Hepatocyte (in vitro differentiated cells): ENCODE data around the gene E2F1. TPM values are rescaled to one million over a fixed set of nuclear protein-coding genes. Genes with fewer than 3 reads are reported as not detected.
"Not testable (repeated sequence)": the region's sequence is repeated elsewhere in the genome, so short reads cannot be mapped to it uniquely, and the experiment has no call there.

ENCODE experiments used
- DNase-seq: peaks from one replicate; pipeline ENCODE4 v3.0.0-alpha.2; 2016; ENCODE audit warnings: low spot score
- H2AFZ ChIP-seq: fragments of 200-600 bp; sonication (generic); 2 replicates; pipeline ENCODE4 v1.6.0; 2016; ENCODE audit warnings: antibody characterized with exemption, mild to moderate bottlenecking
- H3K27ac ChIP-seq: fragments of 200-600 bp; sonication (generic); 2 replicates; pipeline ENCODE4 v1.5.1; 2016; ENCODE audit warnings: mild to moderate bottlenecking
- H3K27me3 ChIP-seq: fragments of 200-600 bp; sonication (generic); 2 replicates; pipeline ENCODE4 v1.6.1; 2016
- H3K36me3 ChIP-seq: fragments of 200-600 bp; sonication (generic); replicated peaks from 2 replicates; pipeline ENCODE4 v1.5.1; 2016; ENCODE audit warnings: low read depth; ENCODE audit not compliant: insufficient read depth
- H3K4me1 ChIP-seq: fragments of 200-600 bp; sonication (generic); 2 replicates; pipeline ENCODE4 v1.5.1; 2016; ENCODE audit warnings: mild to moderate bottlenecking, moderate library complexity; ENCODE audit not compliant: insufficient read depth
- H3K4me2 ChIP-seq: fragments of 200-600 bp; sonication (generic); 2 replicates; pipeline ENCODE4 v1.6.0; 2016
- H3K4me3 ChIP-seq: fragments of 200-600 bp; sonication (generic); 2 replicates; pipeline ENCODE4 v1.5.1; 2016; ENCODE audit warnings: mild to moderate bottlenecking
- H3K79me2 ChIP-seq: fragments of 200-600 bp; sonication (generic); 2 replicates; pipeline ENCODE4 v1.6.0; 2017; ENCODE audit warnings: mild to moderate bottlenecking
- H3K9me2 ChIP-seq: fragments of 200-600 bp; sonication (generic); replicated peaks from 2 replicates; pipeline ENCODE4 v1.6.0; 2017; ENCODE audit warnings: mild to moderate bottlenecking; ENCODE audit not compliant: insufficient read depth
- H3K9me3 ChIP-seq: fragments of 200-600 bp; sonication (generic); 2 replicates; pipeline ENCODE4 v1.5.1; 2016; ENCODE audit warnings: low read depth, mild to moderate bottlenecking
- H4K20me1 ChIP-seq: fragments of 200-600 bp; sonication (generic); 2 replicates; pipeline ENCODE4 v1.6.0; 2016; ENCODE audit warnings: mild to moderate bottlenecking; ENCODE audit not compliant: insufficient read depth, poor library complexity, severe bottlenecking
- EZH2 ChIP-seq: fragments of 200-600 bp; sonication (generic); IDR thresholded peaks from 2 replicates; pipeline ENCODE4 v1.6.1; 2016; ENCODE audit warnings: antibody characterized with exemption, mild to moderate bottlenecking, borderline replicate concordance
- EZH2phosphoT487 ChIP-seq: fragments of 200-600 bp; sonication (generic); IDR thresholded peaks from one replicate; pipeline ENCODE4 v1.6.1; 2018; ENCODE audit warnings: antibody characterized with exemption, mild to moderate bottlenecking, low read depth, moderate library complexity; ENCODE audit not compliant: unreplicated experiment, severe bottlenecking
- WGBS: methylation state at CpG from one replicate; pipeline ENCODE4 v1.1.6; 2016; ENCODE audit warnings: low lambda C conversion rate; ENCODE audit errors: missing lambda C conversion rate; 5-methylcytosine and 5-hydroxymethylcytosine counted together
- polyA plus RNA-seq: library from polyadenylated mRNA; unstranded; fragments of >200 nt; fragmentation: Nextera tagmentation; extraction: Ambion mirVana; gene quantifications from 2 replicates; pipeline ENCODE4 v1.2.1, GENCODE V29; 2016
- total RNA-seq: library from RNA; depleted of rRNA; stranded (reverse); fragments of >200 nt; gene quantifications from 2 replicates; pipeline ENCODE4 v1.2.3, GENCODE V29; 2014
- TF ChIP-seq, protein P1 (sequence below): fragments of 200-600 bp; sonication (generic); IDR thresholded peaks from 2 replicates; pipeline ENCODE4 v1.5.1; 2016; ENCODE audit warnings: antibody characterized with exemption, mild to moderate bottlenecking; ENCODE audit not compliant: poor library complexity

E2F1 gene
- total and polyA plus RNA-seq, 2 experiments from 2014 or later, result 9.1 to 11.8 TPM

DNA sequence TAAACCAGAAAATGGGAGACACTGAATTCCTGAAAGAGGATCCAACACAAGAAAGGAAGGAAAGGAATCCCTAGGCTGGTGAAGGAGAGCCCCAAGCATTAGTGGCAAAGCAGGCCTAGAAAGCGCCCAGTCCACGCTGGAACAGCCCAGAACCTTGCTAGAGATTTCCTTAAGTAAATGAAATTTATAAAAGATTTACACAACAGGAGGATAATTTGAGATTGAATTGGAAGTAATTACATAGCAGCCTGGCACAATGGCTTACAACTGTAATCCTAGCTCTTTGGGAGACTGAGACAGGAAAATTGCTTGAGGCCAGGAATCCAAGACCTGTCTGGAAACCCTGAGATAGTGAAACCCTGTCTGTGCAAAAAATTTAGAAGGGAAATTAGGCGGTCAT is 50.8 kb downstream of the E2F1 start:
- no peak overlapping the region for H3K4me2 ChIP-seq
- WGBS, result 75% methylated on average over 3 of the region's 3 CpGs
- H3K36me3 ChIP-seq, result no peaks in the 10 kb centered on the region
- no peaks in the 10 kb centered on the region for H3K4me1 ChIP-seq
- no peaks in the 10 kb centered on the region for H3K9me2 ChIP-seq
- no peaks in the 10 kb centered on the region for H3K27me3 ChIP-seq
- DNase-seq, result no peak
- H2AFZ ChIP-seq, result no peak overlapping the region
- no peaks in the 10 kb centered on the region for H3K9me3 ChIP-seq
- no peaks in the 10 kb centered on the region for H4K20me1 ChIP-seq
- H3K27ac ChIP-seq, result no peak overlapping the region
- no peaks in the 10 kb centered on the region for H3K79me2 ChIP-seq
- TF ChIP-seq, protein P1, sequence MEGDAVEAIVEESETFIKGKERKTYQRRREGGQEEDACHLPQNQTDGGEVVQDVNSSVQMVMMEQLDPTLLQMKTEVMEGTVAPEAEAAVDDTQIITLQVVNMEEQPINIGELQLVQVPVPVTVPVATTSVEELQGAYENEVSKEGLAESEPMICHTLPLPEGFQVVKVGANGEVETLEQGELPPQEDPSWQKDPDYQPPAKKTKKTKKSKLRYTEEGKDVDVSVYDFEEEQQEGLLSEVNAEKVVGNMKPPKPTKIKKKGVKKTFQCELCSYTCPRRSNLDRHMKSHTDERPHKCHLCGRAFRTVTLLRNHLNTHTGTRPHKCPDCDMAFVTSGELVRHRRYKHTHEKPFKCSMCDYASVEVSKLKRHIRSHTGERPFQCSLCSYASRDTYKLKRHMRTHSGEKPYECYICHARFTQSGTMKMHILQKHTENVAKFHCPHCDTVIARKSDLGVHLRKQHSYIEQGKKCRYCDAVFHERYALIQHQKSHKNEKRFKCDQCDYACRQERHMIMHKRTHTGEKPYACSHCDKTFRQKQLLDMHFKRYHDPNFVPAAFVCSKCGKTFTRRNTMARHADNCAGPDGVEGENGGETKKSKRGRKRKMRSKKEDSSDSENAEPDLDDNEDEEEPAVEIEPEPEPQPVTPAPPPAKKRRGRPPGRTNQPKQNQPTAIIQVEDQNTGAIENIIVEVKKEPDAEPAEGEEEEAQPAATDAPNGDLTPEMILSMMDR, result no peak
- TF ChIP-seq EZH2phosphoT487 (no peak), EZH2 (no peak)
- no peak overlapping the region for H3K4me3 ChIP-seq

GRCh38 chr20:33631910-33632309 is 54.3 kb downstream of the E2F1 start:
- DNase-seq, H3K36me3 ChIP-seq, H3K4me2 ChIP-seq, H3K9me2 ChIP-seq, H3K27me3 ChIP-seq, H3K4me1 ChIP-seq, H3K27ac ChIP-seq, H3K79me2 ChIP-seq, H3K4me3 ChIP-seq, H3K9me3 ChIP-seq, H4K20me1 ChIP-seq, H2AFZ ChIP-seq: not testable (repeated sequence)
- WGBS, result 87% methylated on average over 4 of the region's 4 CpGs

- Histone ChIP-seq H3K27ac (no peak overlapping the region), H3K79me2 (no peaks in the 10 kb centered on the region), H4K20me1 (no peaks in the 10 kb centered on the region), H3K36me3 (peaks cover 5% of the 10 kb centered on the region), H2AFZ (no peak overlapping the region), H3K4me3 (no peak overlapping the region), H3K9me2 (no peaks in the 10 kb centered on the region), H3K9me3 (no peaks in the 10 kb centered on the region), H3K27me3 (no peaks in the 10 kb centered on the region), H3K4me1 (no peaks in the 10 kb centered on the region), H3K4me2 (no peak overlapping the region)
- 86% methylated on average over 4 of the region's 4 CpGs for whole genome bisulfite sequencing
- no peak for DNase-seq
- TF ChIP-seq EZH2phosphoT487, result no peak
- TF ChIP-seq EZH2, result no peak
- TF ChIP-seq, protein P1, result no peak
Observed at GRCh38 chr20:33630507-33630906, 55.7 kb downstream of the E2F1 start.

DNA sequence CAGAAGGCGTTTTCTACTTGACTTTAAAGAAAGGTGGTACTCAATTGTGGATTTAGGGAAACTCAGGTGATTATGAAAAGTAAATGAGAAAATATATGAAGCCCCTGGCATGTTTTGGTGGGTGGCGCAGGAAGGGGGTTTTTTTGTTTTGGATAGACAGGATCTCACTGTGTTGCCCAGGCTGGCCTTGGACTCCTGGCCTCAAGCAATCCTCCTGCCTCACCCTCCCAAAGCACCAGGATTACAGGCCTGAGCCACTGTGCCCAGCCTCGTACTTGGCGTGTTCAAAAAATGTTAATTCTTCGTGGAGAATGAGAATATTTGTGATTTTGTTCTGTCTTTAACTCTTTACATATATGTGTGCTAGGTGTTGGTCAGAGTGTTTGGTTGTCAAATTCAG is 56.2 kb downstream of the E2F1 start:
- Histone ChIP-seq H3K9me2 (no peaks in the 10 kb centered on the region), H3K36me3 (peaks cover 5% of the 10 kb centered on the region), H3K79me2 (no peaks in the 10 kb centered on the region), H3K4me2 (no peak overlapping the region), H2AFZ (no peak overlapping the region), H3K27ac (no peak overlapping the region), H4K20me1 (no peaks in the 10 kb centered on the region), H3K4me3 (no peak overlapping the region), H3K4me1 (no peaks in the 10 kb centered on the region), H3K27me3 (no peaks in the 10 kb centered on the region), H3K9me3 (no peaks in the 10 kb centered on the region)
- no peak for DNase-seq
- 90% methylated on average over 5 of the region's 5 CpGs for WGBS
- TF ChIP-seq, protein P1, result no peak
- TF ChIP-seq EZH2, result no peak
- TF ChIP-seq EZH2phosphoT487, result no peak
